IMR-90 (cell line): Measurements from ENCODE around the gene CFAP299. TPM values are rescaled to one million over a fixed set of nuclear protein-coding genes. Genes with fewer than 3 reads are reported as not detected.

Experiments used
- ATAC-seq: fragments of 200-7000 bp; cut with Tn5 transposase; 2 replicates; pipeline ENCODE4 v1.9.1; 2020; ENCODE audit warnings: low read depth, mild to moderate bottlenecking, moderate library complexity
- BruUV-seq: library from RNA; stranded (reverse); fragments of 400-500 nt; replicated peaks from 2 replicates; lab custom pipeline; 2021; lab: Mats Ljungman, UMichigan
- CTCF ChIA-PET: fragments of 300-600 bp; formaldehyde crosslinking; extraction: SDS; loops from one replicate; lab custom pipeline; 2021; ENCODE audit warnings: antibody characterized with exemption; lab: Yijun Ruan, JAX
- POLR2A ChIA-PET: fragments of 300-600 bp; sonication (Branson Sonifier 250); formaldehyde crosslinking; loops from one replicate; lab custom pipeline; 2022; ENCODE audit warnings: antibody characterized with exemption; ENCODE audit not compliant: unreplicated experiment; lab: Charles Lee
- DNase-seq: peaks from one replicate; pipeline ENCODE4 v3.0.0; 2013
- H2AFZ ChIP-seq: replicated peaks from 2 replicates; pipeline ENCODE3; 2013; ENCODE audit warnings: low read length, mild to moderate bottlenecking; ENCODE audit not compliant: poor library complexity
- H2AK5ac ChIP-seq: 2 replicates; pipeline ENCODE4 v1.6.1; 2013; ENCODE audit warnings: low read depth, low read length, inconsistent platforms
- H2AK9ac ChIP-seq: replicated peaks from 2 replicates; pipeline ENCODE3; 2013; ENCODE audit warnings: mild to moderate bottlenecking, low read depth, low read length, moderate library complexity; ENCODE audit not compliant: poor library complexity
- H2BK120ac ChIP-seq: 2 replicates; pipeline ENCODE4 v1.6.1; 2013; ENCODE audit warnings: low read depth, low read length, inconsistent platforms
- H2BK15ac ChIP-seq: 3 replicates; pipeline ENCODE4 v1.6.1; 2013; ENCODE audit warnings: low read depth, low read length, inconsistent platforms
- H2BK20ac ChIP-seq: 2 replicates; pipeline ENCODE4 v1.6.1; 2013; ENCODE audit warnings: low read depth, mild to moderate bottlenecking, inconsistent platforms, low read length, moderate library complexity
- H2BK5ac ChIP-seq: 2 replicates; pipeline ENCODE4 v1.6.1; 2013; ENCODE audit warnings: mild to moderate bottlenecking, low read depth, low read length, inconsistent platforms; ENCODE audit not compliant: poor library complexity, severe bottlenecking
- H3K14ac ChIP-seq: replicated peaks from 2 replicates; pipeline ENCODE4 v1.6.1; 2013; ENCODE audit warnings: low read depth, low read length, inconsistent platforms
- H3K18ac ChIP-seq: 2 replicates; pipeline ENCODE4 v1.6.1; 2013; ENCODE audit warnings: low read depth, low read length, control low read depth
- H3K23ac ChIP-seq: 2 replicates; pipeline ENCODE4 v1.6.1; 2013; ENCODE audit warnings: low read depth, low read length, inconsistent platforms
- H3K27ac ChIP-seq: 2 replicates; pipeline ENCODE4 v1.5.1; 2013; ENCODE audit warnings: mild to moderate bottlenecking, control low read depth, low read length; ENCODE audit not compliant: insufficient read depth
- H3K27me3 ChIP-seq: 2 replicates; pipeline ENCODE4 v1.6.1; 2013; ENCODE audit warnings: low read length; ENCODE audit not compliant: control insufficient read depth, insufficient read depth
- H3K36me3 ChIP-seq: 2 replicates; pipeline ENCODE4 v1.6.1; 2013; ENCODE audit warnings: low read length, mixed read lengths; ENCODE audit not compliant: control insufficient read depth, insufficient read depth
- H3K4ac ChIP-seq: 2 replicates; pipeline ENCODE4 v1.6.1; 2013; ENCODE audit warnings: low read depth, low read length, inconsistent platforms
- H3K4me1 ChIP-seq: 2 replicates; pipeline ENCODE4 v1.6.1; 2013; ENCODE audit warnings: low read length, mixed read lengths; ENCODE audit not compliant: control insufficient read depth, insufficient read depth
- H3K4me2 ChIP-seq: 2 replicates; pipeline ENCODE4 v1.6.1; 2013; ENCODE audit warnings: low read depth, mild to moderate bottlenecking, control low read depth, low read length, moderate library complexity
- H3K4me3 ChIP-seq: 2 replicates; pipeline ENCODE4 v1.5.1; 2013; ENCODE audit warnings: low read depth, mild to moderate bottlenecking, control low read depth, low read length, moderate library complexity; ENCODE audit not compliant: insufficient read depth
- H3K56ac ChIP-seq: 2 replicates; pipeline ENCODE4 v1.6.1; 2013; ENCODE audit warnings: low read length, inconsistent platforms; ENCODE audit not compliant: insufficient read depth; ENCODE audit errors: extremely low read depth
- H3K79me1 ChIP-seq, 2 experiments: 2 replicates each; pipeline ENCODE4 v1.6.1; 2013; ENCODE audit warnings: low read length in 2 of 2, inconsistent platforms in 1 of 2, low read depth in 1 of 2
- H3K9ac ChIP-seq: 2 replicates; pipeline ENCODE4 v1.6.1; 2013; ENCODE audit warnings: low read depth, low read length, control low read depth
- H3K9me1 ChIP-seq: 2 replicates; pipeline ENCODE4 v1.6.1; 2013; ENCODE audit warnings: low read length, inconsistent platforms; ENCODE audit not compliant: insufficient read depth
- H3K9me3 ChIP-seq: 2 replicates; pipeline ENCODE4 v1.6.1; 2013; ENCODE audit warnings: low read length; ENCODE audit not compliant: control insufficient read depth, insufficient read depth
- H4K20me1 ChIP-seq: 2 replicates; pipeline ENCODE4 v1.6.1; 2013; ENCODE audit warnings: low read length, inconsistent platforms; ENCODE audit not compliant: insufficient read depth
- H4K5ac ChIP-seq: 2 replicates; pipeline ENCODE4 v1.6.1; 2013; ENCODE audit warnings: mild to moderate bottlenecking, low read depth, low read length, control low read depth
- H4K8ac ChIP-seq, 2 experiments: 2 replicates each; pipeline ENCODE4 v1.6.1; 2013; ENCODE audit warnings: low read depth in 2 of 2, low read length in 2 of 2, control low read depth in 1 of 2, inconsistent platforms in 1 of 2
- H4K91ac ChIP-seq: 2 replicates; pipeline ENCODE4 v1.6.1; 2013; ENCODE audit warnings: low read depth, low read length, inconsistent platforms; ENCODE audit not compliant: insufficient read depth
- BHLHE40 ChIP-seq: fragments of 150-350 bp; IDR thresholded peaks from 2 replicates; pipeline ENCODE4 v1.6.1; 2016; ENCODE audit warnings: mild to moderate bottlenecking, low read depth, low read length
- CEBPB ChIP-seq: IDR thresholded peaks from 2 replicates; pipeline ENCODE4 v1.6.1; 2012; ENCODE audit warnings: low read depth, low read length, improper control_type of control experiment
- CTCF ChIP-seq: conservative IDR thresholded peaks from 2 replicates; pipeline ENCODE4 v1.5.1; 2012; ENCODE audit warnings: mild to moderate bottlenecking, low read depth, low read length, improper control_type of control experiment
- ELK1 ChIP-seq: fragments of 150-350 bp; IDR thresholded peaks from 2 replicates; pipeline ENCODE4 v1.6.1; 2016; ENCODE audit warnings: low read depth, mild to moderate bottlenecking, low read length, moderate library complexity, borderline replicate concordance
- MAFK ChIP-seq: IDR thresholded peaks from 2 replicates; pipeline ENCODE4 v1.6.1; 2012; ENCODE audit warnings: low read depth, low read length, improper control_type of control experiment
- NFE2L2 ChIP-seq: fragments of 150-350 bp; IDR thresholded peaks from 2 replicates; pipeline ENCODE4 v1.6.1; 2016; ENCODE audit warnings: low read depth, mild to moderate bottlenecking, low read length
- POLR2A ChIP-seq: IDR thresholded peaks from 2 replicates; pipeline ENCODE4 v1.6.1; 2012; ENCODE audit warnings: mild to moderate bottlenecking, low read depth, low read length
- RCOR1 ChIP-seq: IDR thresholded peaks from 2 replicates; pipeline ENCODE4 v1.6.1; 2012; ENCODE audit warnings: mild to moderate bottlenecking, low read length, improper control_type of control experiment; ENCODE audit not compliant: insufficient replicate concordance
- WGBS, 2 experiments: methylation state at CpG; one replicate each; pipeline versions ENCODE4 v1.1.5 to v1.1.7; 2013; ENCODE audit warnings: missing lambda C conversion rate in 2 of 2; ENCODE audit not compliant: insufficient read length in 1 of 2; ENCODE audit errors: extremely low coverage in 2 of 2; 5-methylcytosine and 5-hydroxymethylcytosine counted together
- dilution Hi-C: fragments of 300-500 bp; cut with HindIII; formaldehyde crosslinking; loops from one replicate; pipeline ENCODE4 v1.14.3; 2018; ENCODE audit warnings: low sequenced_read_pairs; ENCODE audit not compliant: unreplicated experiment
- in situ Hi-C: fragments of 300-500 bp; cut with MboI; formaldehyde crosslinking; loops from 3 replicates; pipeline ENCODE4 v1.14.3; 2019; ENCODE audit warnings: low sequenced_read_pairs, inconsistent platforms, mixed read lengths
- intact Hi-C: fragments of 100-400 bp; cut with micrococcal nuclease; formaldehyde crosslinking; loops from 2 replicates; pipeline ENCODE4 v1.10.0; 2022
- polyA plus RNA-seq, 3 experiments: library from polyadenylated mRNA; depleted of rRNA; stranded (reverse); fragments of >200 nt; gene quantifications; 2 replicates each; pipeline ENCODE4 v1.2.3, GENCODE V29; 2012; ENCODE audit warnings: low replicate concordance in 1 of 3
- total RNA-seq: library from RNA; depleted of rRNA; stranded (reverse); fragments of >200 nt; gene quantifications from 2 replicates; pipeline ENCODE4 v1.2.3, GENCODE V29; 2012

Gene CFAP299
- total and polyA plus RNA-seq, 2 of the 4 experiments (the other 2 are of a cell fraction): 1.0 to 1.1 TPM

- Histone ChIP-seq H4K8ac (no peak overlapping the region), H4K91ac (no peak overlapping the region), H4K20me1 (no peaks in the 10 kb centered on the region), H3K4ac (no peak overlapping the region), H3K79me1 (no peaks in the 10 kb centered on the region), H4K5ac (no peak overlapping the region), H3K9me1 (no peaks in the 10 kb centered on the region), H3K14ac (no peak overlapping the region), H3K9me3 (no peaks in the 10 kb centered on the region), H2BK5ac (no peak overlapping the region), H3K27me3 (no peaks in the 10 kb centered on the region), H2AFZ (no peak overlapping the region), H2AK9ac (no peak overlapping the region), H3K23ac (no peak overlapping the region), H3K9ac (no peak overlapping the region), H3K56ac (no peak overlapping the region), H3K4me3 (no peak overlapping the region), H3K4me1 (no peaks in the 10 kb centered on the region), H2AK5ac (no peak overlapping the region), H3K27ac (no peak overlapping the region), H2BK20ac (no peak overlapping the region), H3K18ac (no peak overlapping the region), H3K4me2 (no peak overlapping the region), H2BK15ac (no peak overlapping the region), H3K36me3 (no peaks in the 10 kb centered on the region), H2BK120ac (no peak overlapping the region)
- BruUV-seq: no TSS peak
- no peak for TF ChIP-seq BHLHE40
- no peak for TF ChIP-seq RCOR1
- no peak for TF ChIP-seq NFE2L2
- TF ChIP-seq MAFK: no peak
- no peak for TF ChIP-seq CEBPB
- TF ChIP-seq POLR2A: no peak
- no peak for TF ChIP-seq ELK1
- TF ChIP-seq CTCF: no peak
- CTCF ChIA-PET: no interaction called here
- ATAC-seq (no peak), DNase-seq (no peak)
- dilution Hi-C loops: no loop called here
- WGBS, 2 experiments: no CpG with 5 or more reads among the region's 5 CpGs
- in situ Hi-C loops: no loop called here
- intact Hi-C loops: no loop called here
- POLR2A ChIA-PET: no interaction called here
Measured at GRCh38 chr4:80814266-80814665, 478.7 kb downstream of the CFAP299 start.
